ENCODE measurements around the gene IFNAR2. TPM values are rescaled to one million over a fixed set of nuclear protein-coding genes. Genes with fewer than 3 reads are reported as not detected.

IFNAR2 gene
- total RNA-seq, 1 donor from 2014 or later: 34.8 TPM

DNA sequence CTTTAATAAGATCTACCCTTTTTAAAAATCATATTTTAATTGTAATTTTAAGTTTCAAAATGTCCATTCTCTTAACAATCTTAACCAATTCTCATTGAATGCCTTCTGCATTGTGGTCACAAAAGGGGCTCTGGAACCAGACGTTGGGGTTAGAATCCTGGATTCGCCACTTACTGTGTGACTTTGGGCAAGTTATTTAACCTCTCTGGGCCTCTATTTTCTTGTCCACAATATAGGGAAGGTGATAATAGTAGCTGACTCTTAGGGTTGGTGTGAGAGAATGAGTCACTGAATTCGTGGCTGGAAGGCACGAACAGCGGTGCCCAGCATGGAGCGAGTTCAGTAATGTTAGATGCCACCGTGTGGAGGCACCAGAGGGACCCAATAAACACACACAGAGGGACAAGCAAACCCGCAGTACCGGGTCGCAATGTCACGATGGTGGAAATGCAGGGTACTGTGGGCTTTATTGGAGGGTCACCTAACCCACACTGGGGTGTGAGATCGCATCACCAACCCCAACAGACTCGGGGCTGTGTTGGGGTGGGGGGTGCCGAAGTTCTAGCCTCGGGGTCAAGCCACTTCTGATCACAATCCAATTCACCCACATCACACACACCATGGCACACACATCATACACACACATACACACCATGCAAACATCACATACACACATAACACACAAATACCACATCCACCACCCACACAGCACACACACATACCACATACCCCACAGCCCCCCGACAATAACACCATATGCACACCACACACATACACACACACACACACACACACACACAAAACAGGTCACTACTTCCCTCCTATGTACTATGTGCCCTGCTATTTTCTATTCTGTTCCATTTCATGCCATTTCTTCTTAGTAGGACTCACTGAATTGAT lies 27.0 kb upstream of the IFNAR2 start:
- Mint-ChIP-seq H3K4me1 (ENCODE audit: low read depth) (peaks cover 41% of the 10 kb centered on the region), H3K36me3 (ENCODE audit: low read depth) (peaks cover 4% of the 10 kb centered on the region), H3K27me3 (ENCODE audit: low read depth) (peaks cover 2% of the 10 kb centered on the region), H3K9me3 (peaks cover 11% of the 10 kb centered on the region), H3K4me3 (ENCODE audit: low read depth) (no peak overlapping the region), H3K27ac (no peak overlapping the region)
- intact Hi-C loops (cut with micrococcal nuclease): loop anchor here (5.0 kb wide), 1 partner anchor 65 kb away; the partner anchor contains the start of gene IL10RB
- no peak for DNase-seq (ENCODE audit: low spot score)

DNA sequence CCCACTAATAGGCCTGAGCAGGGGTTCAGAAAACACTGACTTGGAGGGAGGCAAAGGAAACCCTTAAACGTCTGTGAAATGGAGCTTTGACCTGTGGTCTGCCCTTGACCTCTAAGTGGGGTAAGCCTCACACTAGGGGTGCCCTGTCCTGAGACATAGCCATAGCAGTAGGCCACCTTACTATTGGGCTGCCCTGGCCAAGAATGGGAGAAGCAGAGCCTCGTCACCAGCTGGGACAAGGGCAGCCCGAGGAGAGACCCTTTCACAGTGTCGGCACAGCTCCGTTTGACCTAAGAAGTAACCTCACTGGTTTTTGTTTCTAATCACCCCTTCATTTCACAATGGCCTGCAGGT lies 26.4 kb upstream of the IFNAR2 start:
- intact Hi-C loops (cut with micrococcal nuclease): loop anchor here (5.0 kb wide), 1 partner anchor 64 kb away; the partner anchor contains the start of gene IL10RB
- no peak for DNase-seq (ENCODE audit: low spot score)
- peaks cover 10% of the 10 kb centered on the region for H3K36me3 Mint-ChIP-seq (ENCODE audit: low read depth)
- peaks cover 41% of the 10 kb centered on the region for H3K4me1 Mint-ChIP-seq (ENCODE audit: low read depth)
- H3K27me3 Mint-ChIP-seq (ENCODE audit: low read depth): peaks cover under 1% of the 10 kb centered on the region
- peaks cover 17% of the 10 kb centered on the region for H3K9me3 Mint-ChIP-seq
- no peak overlapping the region for H3K4me3 Mint-ChIP-seq (ENCODE audit: low read depth)
- no peak overlapping the region for H3K27ac Mint-ChIP-seq

DNA sequence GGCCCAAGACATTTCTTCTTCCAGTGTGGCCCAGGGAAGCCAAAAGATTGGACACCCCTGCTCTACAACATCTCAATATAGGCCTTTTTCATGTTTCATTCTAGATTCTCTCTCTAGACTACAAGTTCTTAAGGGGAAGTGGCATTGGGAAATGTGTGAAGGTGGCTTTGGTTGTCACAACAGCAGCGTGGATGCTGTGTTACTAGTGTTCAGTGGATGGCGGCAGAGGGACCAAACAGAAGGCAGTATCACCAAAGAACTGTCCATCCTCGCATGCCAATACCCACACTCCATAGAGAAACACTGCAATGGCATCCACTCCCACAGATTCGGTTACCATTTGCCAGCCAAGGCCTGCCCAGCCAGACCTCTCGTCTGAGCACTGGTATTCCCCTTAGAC lies 24.3 kb upstream of the IFNAR2 start:
- H3K27me3 Mint-ChIP-seq (ENCODE audit: low read depth): no peaks in the 10 kb centered on the region
- H3K27ac Mint-ChIP-seq: peak overlapping the region; percentile 81
- intact Hi-C loops (cut with micrococcal nuclease): loop anchor here (2.0 kb wide), 2 partner anchors 25 to 179 kb away; no protein-coding TSS in a partner anchor
- DNase-seq (ENCODE audit: low spot score): no peak
- peak overlapping the region; percentile 51 for H3K4me3 Mint-ChIP-seq (ENCODE audit: low read depth)
- peaks cover 14% of the 10 kb centered on the region for H3K36me3 Mint-ChIP-seq (ENCODE audit: low read depth)
- peaks cover 21% of the 10 kb centered on the region for H3K9me3 Mint-ChIP-seq
- H3K4me1 Mint-ChIP-seq (ENCODE audit: low read depth): peaks cover 35% of the 10 kb centered on the region

DNA sequence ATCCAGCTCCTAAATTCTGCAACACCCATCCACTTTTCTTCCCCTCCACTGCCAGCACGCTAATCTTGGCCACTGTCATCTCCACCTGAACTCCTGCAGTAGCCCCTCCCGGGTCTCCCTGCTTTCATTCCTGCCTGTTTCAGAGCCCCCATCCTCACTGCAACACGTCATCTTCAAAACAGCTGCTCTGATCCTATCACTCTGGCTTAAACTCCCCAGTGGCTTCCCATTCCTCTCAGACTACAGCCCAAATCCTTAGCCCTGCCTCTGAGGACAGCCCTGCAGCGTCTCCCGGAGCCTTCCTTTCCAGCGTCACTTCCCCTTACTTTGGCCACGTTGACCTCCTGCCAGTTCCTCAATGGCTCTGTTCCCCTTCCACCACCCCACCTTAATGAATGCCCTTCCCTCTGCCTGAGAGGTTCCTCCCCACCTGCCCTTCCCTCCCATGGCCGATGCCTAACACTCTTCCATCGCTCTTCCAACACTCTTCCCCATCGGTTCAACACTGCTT lies 22.9 kb upstream of the IFNAR2 start:
- intact Hi-C loops (cut with micrococcal nuclease): no loop called here
- Mint-ChIP-seq H3K27ac (peak overlapping the region; percentile 21), H3K36me3 (ENCODE audit: low read depth) (peaks cover 14% of the 10 kb centered on the region), H3K4me1 (ENCODE audit: low read depth) (peaks cover 45% of the 10 kb centered on the region), H3K9me3 (peaks cover 21% of the 10 kb centered on the region), H3K4me3 (ENCODE audit: low read depth) (no peak overlapping the region), H3K27me3 (ENCODE audit: low read depth) (no peaks in the 10 kb centered on the region)
- no peak for DNase-seq (ENCODE audit: low spot score)

DNA sequence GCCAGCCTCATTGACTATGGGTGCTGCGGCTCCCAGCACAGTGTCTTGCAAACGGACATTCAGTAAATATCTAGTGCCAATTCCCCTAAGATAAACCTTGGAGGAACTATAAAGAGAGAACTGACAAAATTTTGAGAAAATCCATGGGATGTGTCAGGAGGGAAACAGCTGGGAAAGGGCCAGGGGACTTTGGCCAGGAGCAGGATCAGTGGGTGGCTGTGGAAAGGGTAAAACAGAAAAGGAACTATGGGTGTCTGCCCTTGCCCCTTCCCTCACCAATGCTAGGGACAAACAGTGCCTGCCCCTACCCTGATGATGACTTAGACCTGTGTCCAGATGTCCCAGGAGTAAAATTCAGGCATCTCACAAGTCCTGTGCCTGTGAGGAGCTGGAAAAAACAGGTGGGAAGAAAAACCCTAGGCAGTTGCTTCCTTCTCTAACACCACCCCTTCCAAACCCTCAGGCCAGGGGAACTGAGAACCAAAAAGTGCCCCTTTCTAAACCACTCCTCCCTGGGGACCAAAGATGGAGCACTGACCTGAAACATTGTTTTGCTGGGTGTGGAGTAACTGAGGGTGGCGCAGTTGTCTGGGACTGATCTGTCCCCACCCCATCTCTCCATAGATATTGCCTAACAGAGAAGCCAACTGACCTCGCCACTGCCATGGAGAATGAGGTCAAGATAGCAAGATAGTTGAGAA lies 22.1 kb upstream of the IFNAR2 start:
- Mint-ChIP-seq H3K4me1 (ENCODE audit: low read depth) (peaks cover 50% of the 10 kb centered on the region), H3K27ac (peak overlapping the region; percentile 21), H3K9me3 (peaks cover 21% of the 10 kb centered on the region), H3K4me3 (ENCODE audit: low read depth) (no peak overlapping the region), H3K27me3 (ENCODE audit: low read depth) (no peaks in the 10 kb centered on the region), H3K36me3 (ENCODE audit: low read depth) (peaks cover 19% of the 10 kb centered on the region)
- no peak for DNase-seq (ENCODE audit: low spot score)
- intact Hi-C loops (cut with micrococcal nuclease): no loop called here

DNA sequence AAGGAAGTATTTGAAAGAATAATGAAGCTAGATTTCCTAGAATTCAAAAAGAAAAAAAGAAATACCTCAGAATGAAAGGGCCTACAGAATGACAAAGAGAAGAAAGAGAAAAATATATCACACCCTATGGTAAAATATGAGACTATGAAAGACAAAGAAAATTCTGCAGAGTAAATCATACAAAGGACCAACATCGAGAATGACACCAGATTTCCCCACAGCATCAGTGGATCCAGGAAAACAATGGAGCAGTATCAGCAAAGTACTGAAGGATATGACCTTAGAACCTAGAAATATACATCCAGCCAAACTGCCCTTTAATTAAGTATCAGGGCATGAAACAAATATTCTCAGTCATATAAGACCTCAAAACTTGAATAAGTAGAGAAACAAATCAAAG lies 21.2 kb upstream of the IFNAR2 start:
- H3K9me3 Mint-ChIP-seq: peaks cover 21% of the 10 kb centered on the region
- peaks cover 52% of the 10 kb centered on the region for H3K4me1 Mint-ChIP-seq (ENCODE audit: low read depth)
- H3K4me3 Mint-ChIP-seq (ENCODE audit: low read depth): no peak overlapping the region
- H3K27ac Mint-ChIP-seq: no peak overlapping the region
- intact Hi-C loops (cut with micrococcal nuclease): no loop called here
- no peaks in the 10 kb centered on the region for H3K27me3 Mint-ChIP-seq (ENCODE audit: low read depth)
- peaks cover 19% of the 10 kb centered on the region for H3K36me3 Mint-ChIP-seq (ENCODE audit: low read depth)
- DNase-seq (ENCODE audit: low spot score): no peak

DNA sequence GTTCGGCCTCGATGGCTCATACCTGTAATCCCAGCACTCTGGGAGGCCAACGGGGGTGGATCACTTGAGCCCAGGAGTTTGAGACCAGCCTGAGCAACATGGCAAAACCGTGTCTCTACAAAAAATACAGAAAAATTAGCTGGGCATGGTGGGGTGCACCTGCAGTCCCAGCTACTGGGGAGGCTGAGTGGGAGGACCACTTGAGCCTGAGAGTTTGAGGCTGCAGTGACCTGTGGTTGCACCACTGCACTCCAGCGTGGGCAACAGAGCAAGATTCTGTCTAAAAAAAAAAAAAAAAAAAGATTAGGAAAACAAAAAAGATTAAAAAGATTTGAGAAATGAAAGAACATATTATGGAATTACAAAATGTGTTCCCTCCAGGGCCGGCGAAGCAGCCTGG lies 18.4 kb upstream of the IFNAR2 start:
- Mint-ChIP-seq H3K27me3 (ENCODE audit: low read depth) (no peaks in the 10 kb centered on the region), H3K4me1 (ENCODE audit: low read depth) (peaks cover 54% of the 10 kb centered on the region), H3K36me3 (ENCODE audit: low read depth) (peaks cover 19% of the 10 kb centered on the region), H3K9me3 (peaks cover 21% of the 10 kb centered on the region), H3K27ac (no peak overlapping the region), H3K4me3 (ENCODE audit: low read depth) (no peak overlapping the region)
- no peak for DNase-seq (ENCODE audit: low spot score)
- intact Hi-C loops (cut with micrococcal nuclease): no loop called here

DNA sequence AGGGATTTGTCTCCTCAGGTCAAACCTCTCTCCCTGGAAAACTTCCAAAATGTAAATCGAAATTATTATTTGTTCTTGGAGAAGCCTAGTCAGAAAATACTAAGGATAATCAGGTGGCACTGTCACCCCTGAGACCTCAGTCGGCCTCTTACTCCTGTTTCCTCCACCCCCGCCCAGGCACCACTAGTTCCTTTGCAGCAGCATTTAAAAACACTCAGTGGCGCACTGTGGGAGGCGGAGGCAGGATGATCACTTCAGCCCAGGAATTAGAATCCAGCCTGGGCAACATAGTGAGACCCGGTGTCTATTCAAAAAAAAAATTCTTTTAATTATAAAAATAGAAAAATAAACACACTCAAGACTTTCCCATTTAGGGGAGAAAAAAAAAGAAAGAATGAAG lies 18.0 kb upstream of the IFNAR2 start:
- Mint-ChIP-seq H3K4me1 (ENCODE audit: low read depth) (peaks cover 58% of the 10 kb centered on the region), H3K36me3 (ENCODE audit: low read depth) (peaks cover 22% of the 10 kb centered on the region), H3K9me3 (peaks cover 20% of the 10 kb centered on the region), H3K27ac (no peak overlapping the region), H3K27me3 (ENCODE audit: low read depth) (no peaks in the 10 kb centered on the region), H3K4me3 (ENCODE audit: low read depth) (no peak overlapping the region)
- no peak for DNase-seq (ENCODE audit: low spot score)
- intact Hi-C loops (cut with micrococcal nuclease): no loop called here

DNA sequence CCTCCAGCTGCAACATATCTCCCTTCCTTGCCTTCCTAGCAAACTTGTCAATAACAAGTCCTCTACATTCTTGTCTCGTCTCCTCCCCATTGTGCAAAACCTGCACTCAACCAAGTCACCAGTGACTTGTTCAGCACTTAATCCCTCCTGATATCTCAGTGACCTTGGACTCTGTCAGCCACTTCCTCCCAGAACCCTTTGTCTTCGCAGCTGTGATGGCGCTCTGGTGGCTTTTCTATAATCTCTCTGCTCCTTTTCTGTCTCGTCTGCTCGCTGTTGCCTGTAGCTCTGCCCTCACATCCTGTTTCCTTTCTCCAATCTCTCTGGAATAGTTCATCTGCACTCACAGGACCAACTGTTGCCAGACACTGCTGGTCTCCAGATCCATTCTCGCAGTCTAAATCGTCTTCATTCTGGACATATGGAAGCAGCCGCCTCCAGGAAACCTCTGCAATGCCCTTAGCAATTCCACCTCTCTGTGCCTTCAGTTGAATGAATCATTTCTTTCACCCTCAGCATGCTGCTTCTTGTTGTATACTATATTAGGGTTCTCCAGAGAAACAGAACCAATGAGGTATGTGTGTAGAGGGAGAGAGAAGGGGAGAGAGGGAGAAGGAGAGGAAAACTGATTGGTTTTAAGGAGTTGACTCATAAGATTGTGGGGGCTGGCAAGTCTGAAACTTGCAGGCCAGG lies 17.4 kb upstream of the IFNAR2 start:
- intact Hi-C loops (cut with micrococcal nuclease): no loop called here
- no peak for DNase-seq (ENCODE audit: low spot score)
- H3K27ac Mint-ChIP-seq: peak overlapping the region; percentile 74
- no peaks in the 10 kb centered on the region for H3K27me3 Mint-ChIP-seq (ENCODE audit: low read depth)
- H3K4me1 Mint-ChIP-seq (ENCODE audit: low read depth): peaks cover 55% of the 10 kb centered on the region
- H3K4me3 Mint-ChIP-seq (ENCODE audit: low read depth): peak overlapping the region; percentile 52
- H3K9me3 Mint-ChIP-seq: peaks cover 14% of the 10 kb centered on the region
- peaks cover 20% of the 10 kb centered on the region for H3K36me3 Mint-ChIP-seq (ENCODE audit: low read depth)

DNA sequence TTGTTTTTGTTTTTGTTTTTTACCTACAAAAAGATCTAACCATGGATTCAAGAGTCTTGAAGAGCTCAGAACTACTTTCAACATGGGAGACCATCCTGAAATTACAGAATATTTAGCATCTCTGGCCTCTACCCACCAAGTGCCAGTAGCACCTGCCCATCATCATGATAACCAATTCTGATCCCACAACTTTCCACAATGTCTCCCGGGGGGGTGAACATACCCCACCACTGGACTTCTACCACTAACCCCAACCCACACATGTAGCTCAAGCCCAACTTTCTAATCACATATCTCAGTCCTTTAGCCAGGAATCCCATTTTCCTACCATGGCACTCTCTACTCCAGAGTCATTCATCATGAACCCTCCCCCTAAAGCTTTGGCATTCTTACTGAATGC lies 15.7 kb upstream of the IFNAR2 start:
- H3K27ac Mint-ChIP-seq: peak overlapping the region; percentile 25
- H3K9me3 Mint-ChIP-seq: no peaks in the 10 kb centered on the region
- no peak for DNase-seq (ENCODE audit: low spot score)
- intact Hi-C loops (cut with micrococcal nuclease): no loop called here
- no peaks in the 10 kb centered on the region for H3K27me3 Mint-ChIP-seq (ENCODE audit: low read depth)
- H3K36me3 Mint-ChIP-seq (ENCODE audit: low read depth): peaks cover 12% of the 10 kb centered on the region
- H3K4me3 Mint-ChIP-seq (ENCODE audit: low read depth): peak overlapping the region; percentile 0
- H3K4me1 Mint-ChIP-seq (ENCODE audit: low read depth): peaks cover 64% of the 10 kb centered on the region

DNA sequence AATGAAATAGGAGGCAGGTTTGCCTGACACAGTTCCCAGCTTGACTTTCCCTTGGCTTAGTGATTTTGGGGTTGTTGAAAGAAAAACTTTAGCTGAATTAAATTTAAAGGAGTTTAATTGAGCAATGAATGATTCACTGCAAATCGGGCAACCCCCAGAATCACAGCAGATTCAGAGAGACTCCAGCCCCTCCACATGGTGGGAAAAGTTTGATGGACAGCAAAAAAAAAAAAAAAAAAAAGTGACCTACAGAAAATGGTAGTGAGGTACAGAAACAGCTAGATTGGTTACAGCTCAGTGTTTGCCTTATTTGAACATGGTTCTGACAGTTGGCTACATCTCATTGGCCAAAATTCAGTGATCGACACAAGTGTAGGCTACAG lies 12.6 kb upstream of the IFNAR2 start:
- Mint-ChIP-seq H3K36me3 (ENCODE audit: low read depth) (peaks cover 18% of the 10 kb centered on the region), H3K4me1 (ENCODE audit: low read depth) (peaks cover 58% of the 10 kb centered on the region), H3K27me3 (ENCODE audit: low read depth) (no peaks in the 10 kb centered on the region), H3K9me3 (peaks cover 12% of the 10 kb centered on the region), H3K27ac (no peak overlapping the region), H3K4me3 (ENCODE audit: low read depth) (no peak overlapping the region)
- DNase-seq (ENCODE audit: low spot score): no peak
- intact Hi-C loops (cut with micrococcal nuclease): no loop called here

DNA sequence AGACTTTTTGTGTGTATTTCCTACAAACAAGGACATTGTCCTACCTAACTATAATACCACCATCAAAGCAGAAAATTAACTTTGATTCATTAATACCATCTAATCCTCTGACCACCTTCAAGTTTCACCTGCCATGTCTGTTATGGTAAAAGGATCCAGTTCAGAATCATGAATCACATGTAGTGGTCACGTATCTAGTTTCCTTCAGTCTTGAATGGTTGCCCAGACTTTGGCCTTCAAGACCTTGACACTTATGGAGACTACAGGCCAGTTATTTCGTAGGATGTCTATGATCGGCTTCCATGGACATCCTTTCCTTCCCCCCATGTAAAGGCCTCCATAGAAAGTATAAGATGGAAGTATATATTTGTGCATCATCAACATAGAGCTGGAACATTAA lies 10.4 kb upstream of the IFNAR2 start:
- no peak for DNase-seq (ENCODE audit: low spot score)
- Mint-ChIP-seq H3K9me3 (peaks cover 12% of the 10 kb centered on the region), H3K27ac (no peak overlapping the region), H3K36me3 (ENCODE audit: low read depth) (peaks cover 18% of the 10 kb centered on the region), H3K27me3 (ENCODE audit: low read depth) (no peaks in the 10 kb centered on the region), H3K4me3 (ENCODE audit: low read depth) (no peak overlapping the region), H3K4me1 (ENCODE audit: low read depth) (peaks cover 40% of the 10 kb centered on the region)
- intact Hi-C loops (cut with micrococcal nuclease): no loop called here

All from activated T-helper 2 cell treated with anti-CD3 and anti-CD28 coated beads, Interferon-gamma antibody, Interleukin-2, Interleukin-4, amounts not matched to agents 10 μg/mL and 5 μg/mL and 100 μg/mL, durations not matched to agents 14 hours and 24 hours and 36 hours (primary cell).